Islet of Langerhans (tissue), 1 donor: ENCODE measurements around the gene GSDMA.
"Not testable (repeated sequence)": the region's sequence is repeated elsewhere in the genome, so short reads cannot be mapped to it uniquely, and the experiment has no call there.

Experiments used
- FAIRE-seq: peaks from one replicate; lab custom pipeline; 2011; peaks lifted over from hg19 to GRCh38; lab: Jason Lieb, UNC

GSDMA gene

DNA sequence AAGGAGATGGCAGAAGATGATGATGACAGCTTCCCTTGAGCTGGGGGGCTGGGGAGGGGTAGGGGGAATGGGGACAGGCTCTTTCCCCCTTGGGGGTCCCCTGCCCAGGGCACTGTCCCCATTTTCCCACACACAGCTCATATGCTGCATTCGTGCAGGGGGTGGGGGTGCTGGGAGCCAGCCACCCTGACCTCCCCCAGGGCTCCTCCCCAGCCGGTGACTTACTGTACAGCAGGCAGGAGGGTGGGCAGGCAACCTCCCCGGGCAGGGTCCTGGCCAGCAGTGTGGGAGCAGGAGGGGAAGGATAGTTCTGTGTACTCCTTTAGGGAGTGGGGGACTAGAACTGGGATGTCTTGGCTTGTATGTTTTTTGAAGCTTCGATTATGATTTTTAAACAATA is 34.7 kb downstream of the GSDMA start:
- no peak for FAIRE-seq

DNA sequence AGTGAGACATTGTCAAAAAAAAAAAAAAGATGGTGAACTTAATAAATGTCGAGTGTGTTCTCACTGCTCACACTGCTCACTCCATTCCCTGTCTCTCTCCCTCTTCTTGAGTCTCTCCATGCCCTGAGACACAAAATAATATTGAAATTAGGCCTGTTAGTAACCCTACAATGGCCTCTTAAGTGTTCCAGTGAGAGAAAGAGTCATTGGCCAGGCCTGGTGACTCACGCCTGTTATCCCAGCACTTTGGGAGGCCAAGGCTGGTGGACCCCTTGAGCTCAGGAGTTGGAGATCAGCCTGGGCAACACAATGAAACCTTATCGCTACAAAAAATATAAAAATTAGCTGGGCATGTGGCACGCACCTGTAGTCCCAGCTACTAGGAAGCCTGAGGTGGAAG is 36.3 kb downstream of the GSDMA start:
- FAIRE-seq: no peak

DNA sequence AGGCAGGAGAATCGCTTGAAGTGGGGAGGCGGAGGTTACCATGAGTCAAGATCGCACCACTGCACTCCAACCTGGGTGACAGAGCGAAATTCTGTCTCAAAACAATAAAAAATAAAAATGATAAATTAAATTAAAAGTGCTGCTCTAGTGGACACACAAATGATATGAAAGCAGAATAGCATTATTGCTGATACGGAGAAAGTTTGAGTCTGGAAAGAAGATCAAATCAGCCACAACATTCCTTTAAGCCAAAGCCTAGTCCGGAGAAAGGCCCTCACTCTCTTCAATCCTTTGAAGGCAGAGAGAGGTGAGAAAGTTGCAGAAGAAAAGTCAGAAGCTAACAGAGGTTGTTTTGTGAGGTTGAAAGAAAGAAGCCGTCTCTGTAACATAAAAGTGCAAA is 37.4 kb downstream of the GSDMA start:
- FAIRE-seq: no peak

DNA sequence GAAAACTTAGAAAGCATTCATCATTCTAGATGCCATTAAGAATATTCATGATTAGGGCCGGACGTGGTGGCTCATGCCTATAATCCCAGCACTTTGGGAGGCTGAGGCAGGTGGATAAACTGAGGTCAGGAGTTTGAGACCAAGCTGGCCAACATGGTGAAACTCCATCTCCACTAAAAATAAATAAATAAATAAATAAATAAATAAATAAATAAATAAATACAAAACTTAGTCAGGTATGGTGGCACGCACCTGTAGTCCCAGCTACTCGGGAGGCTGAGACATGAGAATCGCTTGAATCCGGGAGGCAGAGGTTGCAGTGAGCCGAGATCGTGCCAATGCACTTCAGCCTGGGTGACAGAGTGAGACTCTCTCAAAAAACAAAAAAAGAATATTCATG is 38.5 kb downstream of the GSDMA start:
- not testable (repeated sequence) for FAIRE-seq

DNA sequence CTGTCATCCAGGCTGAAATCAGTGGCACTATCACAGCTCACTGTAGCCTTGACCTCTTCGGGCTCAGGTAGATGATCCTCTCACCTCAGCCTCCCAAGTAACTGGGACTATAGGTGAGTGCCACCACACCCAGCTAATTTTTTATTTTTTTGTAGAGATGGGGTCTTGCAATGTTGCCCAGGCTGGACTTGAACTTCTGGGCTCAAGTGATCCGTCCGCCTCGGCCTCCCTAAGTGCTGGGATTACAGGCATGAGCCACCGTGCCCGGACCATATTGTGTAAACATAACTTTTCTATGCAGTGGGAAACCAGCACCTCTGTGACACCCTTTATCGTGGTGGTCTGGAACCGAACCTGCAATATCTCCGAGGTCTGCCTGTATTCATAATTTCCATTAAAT is 41.3 kb downstream of the GSDMA start:
- FAIRE-seq: no peak

DNA sequence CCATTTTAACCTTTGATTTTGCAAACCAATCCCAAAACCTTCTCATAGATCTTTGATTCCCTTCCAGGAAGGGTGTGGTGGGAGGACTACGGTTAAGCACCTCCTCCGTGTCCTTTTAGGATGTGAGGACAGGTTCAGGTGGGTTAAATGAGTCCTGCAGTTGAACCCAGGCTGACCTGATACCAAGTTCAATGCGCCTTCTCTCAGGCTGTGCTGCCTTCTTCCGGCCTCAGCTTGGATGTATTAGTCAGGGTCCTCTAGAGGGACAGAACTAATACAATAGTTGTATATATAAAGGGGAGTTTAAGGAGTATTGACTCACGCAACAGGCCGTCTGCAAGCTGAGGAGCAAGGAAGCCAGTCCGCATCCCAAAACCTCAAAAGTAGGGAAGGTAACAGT is 41.9 kb downstream of the GSDMA start:
- no peak for FAIRE-seq

DNA sequence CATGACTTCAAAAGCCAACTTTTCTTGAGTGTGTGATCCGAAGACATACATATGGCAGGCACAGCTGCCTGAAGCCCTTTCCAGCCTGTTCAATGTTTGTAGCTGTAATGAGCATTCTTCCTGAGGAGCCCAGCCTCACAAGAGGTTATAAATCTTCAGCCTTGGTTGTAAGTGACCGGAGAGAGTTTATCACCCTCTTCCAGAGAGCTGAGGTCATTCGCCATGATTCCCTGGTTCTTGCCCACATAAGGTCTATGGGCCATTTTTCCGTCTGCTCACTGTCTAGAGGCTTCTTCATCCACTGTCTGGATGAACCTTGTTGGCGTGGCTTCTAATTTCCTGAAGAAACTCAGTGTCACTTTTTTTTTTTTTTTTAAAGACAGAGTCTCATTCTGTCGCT is 42.7 kb downstream of the GSDMA start:
- no peak for FAIRE-seq

DNA sequence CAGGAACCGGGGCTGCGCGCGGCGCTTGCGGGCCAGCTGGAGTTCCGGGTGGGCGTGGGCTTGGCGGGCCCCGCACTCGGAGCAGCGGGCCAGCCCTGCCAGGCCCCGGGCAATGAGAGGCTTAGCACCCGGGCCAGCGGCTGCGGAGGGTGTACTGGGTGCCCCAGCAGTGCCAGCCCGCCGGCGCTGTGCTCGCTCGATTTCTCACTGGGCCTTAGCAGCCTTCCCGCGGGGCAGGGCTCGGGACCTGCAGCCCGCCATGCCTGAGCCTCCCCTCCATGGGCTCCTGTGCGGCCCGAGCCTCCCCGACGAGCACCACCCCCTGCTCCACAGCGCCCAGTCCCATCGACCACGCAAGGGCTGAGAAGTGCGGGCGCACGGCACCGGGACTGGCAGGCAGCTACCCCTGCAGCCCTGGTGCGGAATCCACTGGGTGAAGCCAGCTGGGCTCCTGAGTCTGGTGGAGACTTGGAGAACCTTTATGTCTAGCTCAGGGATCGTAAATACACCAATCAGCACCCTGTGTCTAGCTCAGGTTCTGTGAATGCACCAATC is 48.2 kb downstream of the GSDMA start:
- not testable (repeated sequence) for FAIRE-seq

DNA sequence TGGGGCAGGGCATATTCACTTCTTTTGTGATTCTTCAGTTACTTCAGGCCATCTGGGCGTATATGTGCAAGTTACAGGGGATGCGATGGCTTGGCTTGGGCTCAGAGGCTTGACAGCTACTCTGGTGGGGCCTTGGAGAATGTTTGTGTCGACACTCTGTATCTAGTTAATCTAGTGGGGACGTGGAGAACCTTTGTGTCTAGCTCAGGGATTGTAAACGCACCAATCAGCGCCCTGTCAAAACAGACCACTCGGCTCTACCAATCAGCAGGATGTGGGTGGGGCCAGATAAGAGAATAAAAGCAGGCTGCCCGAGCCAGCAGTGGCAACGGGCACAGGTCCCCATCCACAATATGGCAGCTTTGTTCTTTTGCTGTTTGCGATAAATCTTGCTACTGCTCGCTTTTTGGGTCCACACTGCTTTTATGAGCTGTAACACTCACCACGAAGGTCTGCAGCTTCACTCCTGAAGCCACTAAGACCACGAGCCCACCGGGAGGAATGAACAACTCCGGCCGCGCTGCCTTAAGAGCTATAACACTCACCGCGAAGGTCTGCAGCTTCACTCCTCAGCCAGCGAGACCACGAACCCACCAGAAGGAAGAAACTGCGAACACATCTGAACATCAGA is 49.3 kb downstream of the GSDMA start:
- FAIRE-seq: not testable (repeated sequence)

DNA sequence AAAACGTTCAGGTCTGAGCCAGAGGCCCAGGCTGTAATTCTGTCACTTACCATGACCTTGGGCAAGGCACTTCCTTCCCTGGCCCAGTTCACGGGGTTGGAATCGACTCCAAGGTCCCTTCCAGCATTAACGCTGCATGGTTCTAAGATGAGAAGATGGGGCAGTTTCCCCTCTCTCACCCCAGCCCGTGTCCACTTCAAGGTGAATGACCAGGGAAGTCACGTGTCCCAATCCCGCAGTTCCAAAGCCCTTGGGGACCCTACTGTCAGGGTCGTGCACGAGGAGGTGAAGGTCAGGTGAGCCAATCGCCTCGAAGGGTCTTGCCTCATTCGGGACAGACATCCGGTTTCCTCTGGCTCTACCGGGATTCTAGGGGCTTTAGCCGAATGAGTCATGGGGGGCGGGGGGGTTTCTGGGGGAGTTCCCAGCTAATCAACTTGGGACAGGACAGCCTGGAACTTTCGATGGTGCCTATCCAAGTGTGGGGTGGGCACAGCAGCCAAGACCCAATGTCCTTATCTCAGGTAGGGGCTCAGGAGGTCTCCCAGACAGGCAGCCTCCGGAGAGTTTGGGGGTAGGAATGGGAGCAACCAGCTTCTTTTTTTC is 51.7 kb downstream of the GSDMA start:
- FAIRE-seq: no peak

DNA sequence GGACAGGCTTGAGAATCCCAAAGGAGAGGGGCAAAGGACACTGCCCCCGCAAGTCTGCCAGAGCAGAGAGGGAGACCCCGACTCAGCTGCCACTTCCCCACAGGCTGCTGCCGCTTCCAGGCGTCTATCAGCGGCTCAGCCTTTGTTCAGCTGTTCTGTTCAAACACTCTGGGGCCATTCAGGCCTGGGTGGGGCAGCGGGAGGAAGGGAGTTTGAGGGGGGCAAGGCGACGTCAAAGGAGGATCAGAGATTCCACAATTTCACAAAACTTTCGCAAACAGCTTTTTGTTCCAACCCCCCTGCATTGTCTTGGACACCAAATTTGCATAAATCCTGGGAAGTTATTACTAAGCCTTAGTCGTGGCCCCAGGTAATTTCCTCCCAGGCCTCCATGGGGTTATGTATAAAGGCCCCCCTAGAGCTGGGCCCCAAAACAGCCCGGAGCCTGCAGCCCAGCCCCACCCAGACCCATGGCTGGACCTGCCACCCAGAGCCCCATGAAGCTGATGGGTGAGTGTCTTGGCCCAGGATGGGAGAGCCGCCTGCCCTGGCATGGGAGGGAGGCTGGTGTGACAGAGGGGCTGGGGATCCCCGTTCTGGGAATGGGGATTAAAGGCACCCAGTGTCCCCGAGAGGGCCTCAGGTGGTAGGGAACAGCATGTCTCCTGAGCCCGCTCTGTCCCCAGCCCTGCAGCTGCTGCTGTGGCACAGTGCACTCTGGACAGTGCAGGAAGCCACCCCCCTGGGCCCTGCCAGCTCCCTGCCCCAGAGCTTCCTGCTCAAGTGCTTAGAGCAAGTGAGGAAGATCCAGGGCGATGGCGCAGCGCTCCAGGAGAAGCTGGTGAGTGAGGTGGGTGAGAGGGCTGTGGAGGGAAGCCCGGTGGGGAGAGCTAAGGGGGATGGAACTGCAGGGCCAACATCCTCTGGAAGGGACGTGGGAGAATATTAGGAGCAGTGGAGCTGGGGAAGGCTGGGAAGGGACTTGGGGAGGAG is 52.5 kb downstream of the GSDMA start, which contains the start of gene CSF3:
CSF3 (plus strand) TSS at position 436 of the 993 bp plus-strand sequence; CDS start at position 471, 35 bp downstream.
- no peak for FAIRE-seq

DNA sequence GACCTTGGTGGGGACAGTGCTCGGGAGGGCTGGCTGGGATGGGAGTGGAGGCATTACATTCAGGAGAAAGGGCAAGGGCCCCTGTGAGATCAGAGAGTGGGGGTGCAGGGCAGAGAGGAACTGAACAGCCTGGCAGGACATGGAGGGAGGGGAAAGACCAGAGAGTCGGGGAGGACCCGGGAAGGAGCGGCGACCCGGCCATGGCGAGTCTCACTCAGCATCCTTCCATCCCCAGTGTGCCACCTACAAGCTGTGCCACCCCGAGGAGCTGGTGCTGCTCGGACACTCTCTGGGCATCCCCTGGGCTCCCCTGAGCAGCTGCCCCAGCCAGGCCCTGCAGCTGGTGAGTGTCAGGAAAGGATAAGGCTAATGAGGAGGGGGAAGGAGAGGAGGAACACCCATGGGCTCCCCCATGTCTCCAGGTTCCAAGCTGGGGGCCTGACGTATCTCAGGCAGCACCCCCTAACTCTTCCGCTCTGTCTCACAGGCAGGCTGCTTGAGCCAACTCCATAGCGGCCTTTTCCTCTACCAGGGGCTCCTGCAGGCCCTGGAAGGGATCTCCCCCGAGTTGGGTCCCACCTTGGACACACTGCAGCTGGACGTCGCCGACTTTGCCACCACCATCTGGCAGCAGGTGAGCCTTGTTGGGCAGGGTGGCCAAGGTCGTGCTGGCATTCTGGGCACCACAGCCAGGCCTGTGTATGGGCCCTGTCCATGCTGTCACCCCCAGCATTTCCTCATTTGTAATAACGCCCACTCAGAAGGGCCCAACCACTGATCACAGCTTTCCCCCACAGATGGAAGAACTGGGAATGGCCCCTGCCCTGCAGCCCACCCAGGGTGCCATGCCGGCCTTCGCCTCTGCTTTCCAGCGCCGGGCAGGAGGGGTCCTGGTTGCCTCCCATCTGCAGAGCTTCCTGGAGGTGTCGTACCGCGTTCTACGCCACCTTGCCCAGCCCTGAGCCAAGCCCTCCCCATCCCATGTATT is 53.5 kb downstream of the GSDMA start:
- FAIRE-seq: no peak

DNA sequence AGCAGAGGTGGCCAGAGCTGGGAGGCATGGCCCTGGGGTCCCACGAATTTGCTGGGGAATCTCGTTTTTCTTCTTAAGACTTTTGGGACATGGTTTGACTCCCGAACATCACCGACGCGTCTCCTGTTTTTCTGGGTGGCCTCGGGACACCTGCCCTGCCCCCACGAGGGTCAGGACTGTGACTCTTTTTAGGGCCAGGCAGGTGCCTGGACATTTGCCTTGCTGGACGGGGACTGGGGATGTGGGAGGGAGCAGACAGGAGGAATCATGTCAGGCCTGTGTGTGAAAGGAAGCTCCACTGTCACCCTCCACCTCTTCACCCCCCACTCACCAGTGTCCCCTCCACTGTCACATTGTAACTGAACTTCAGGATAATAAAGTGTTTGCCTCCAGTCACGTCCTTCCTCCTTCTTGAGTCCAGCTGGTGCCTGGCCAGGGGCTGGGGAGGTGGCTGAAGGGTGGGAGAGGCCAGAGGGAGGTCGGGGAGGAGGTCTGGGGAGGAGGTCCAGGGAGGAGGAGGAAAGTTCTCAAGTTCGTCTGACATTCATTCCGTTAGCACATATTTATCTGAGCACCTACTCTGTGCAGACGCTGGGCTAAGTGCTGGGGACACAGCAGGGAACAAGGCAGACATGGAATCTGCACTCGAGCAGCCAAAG is 54.7 kb downstream of the GSDMA start:
- FAIRE-seq: no peak

DNA sequence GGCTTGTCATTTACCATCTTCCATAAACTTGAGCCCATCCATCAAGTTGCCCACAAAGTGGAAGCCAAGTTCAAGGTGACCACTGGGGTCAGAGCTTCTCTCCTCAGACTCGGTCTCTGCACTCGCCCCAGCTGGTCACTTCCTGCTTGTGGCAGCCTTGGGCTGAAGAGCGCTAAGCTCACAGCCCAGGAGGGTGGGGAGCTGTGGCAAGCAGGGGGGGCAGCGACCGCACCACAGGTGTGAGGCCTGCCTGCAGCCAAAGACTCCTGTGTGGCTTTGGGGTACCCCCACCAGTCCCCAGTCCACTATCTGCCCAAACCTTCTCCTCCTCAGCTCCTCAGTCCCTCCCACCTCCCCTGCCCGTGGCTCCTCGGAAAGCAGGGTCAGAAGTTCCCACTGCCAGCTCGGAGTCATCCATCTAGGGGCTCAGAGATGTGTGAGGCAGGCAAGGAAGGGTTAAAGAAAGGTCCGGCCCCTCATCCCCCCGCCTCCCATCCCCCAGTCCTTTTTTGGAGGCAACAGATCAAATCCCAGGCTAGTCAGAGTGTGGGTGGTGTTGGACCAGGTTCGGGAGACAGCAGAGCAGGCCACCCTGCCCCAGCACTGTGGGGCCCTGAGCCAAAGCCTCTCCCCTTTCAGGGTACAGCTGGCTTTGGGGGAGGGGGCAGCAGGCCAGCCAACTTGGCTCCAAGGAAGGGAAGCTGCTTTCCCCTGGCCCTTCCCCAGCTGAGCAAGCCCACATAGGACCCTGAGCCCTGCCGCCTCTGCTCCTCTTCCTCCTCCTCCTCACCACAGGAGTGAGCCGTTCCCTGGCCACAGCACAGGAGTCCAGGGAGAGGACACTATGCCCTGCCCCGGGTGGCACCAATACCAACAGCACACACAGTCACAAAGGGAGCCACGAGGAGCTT is 55.7 kb downstream of the GSDMA start:
- FAIRE-seq: no peak

DNA sequence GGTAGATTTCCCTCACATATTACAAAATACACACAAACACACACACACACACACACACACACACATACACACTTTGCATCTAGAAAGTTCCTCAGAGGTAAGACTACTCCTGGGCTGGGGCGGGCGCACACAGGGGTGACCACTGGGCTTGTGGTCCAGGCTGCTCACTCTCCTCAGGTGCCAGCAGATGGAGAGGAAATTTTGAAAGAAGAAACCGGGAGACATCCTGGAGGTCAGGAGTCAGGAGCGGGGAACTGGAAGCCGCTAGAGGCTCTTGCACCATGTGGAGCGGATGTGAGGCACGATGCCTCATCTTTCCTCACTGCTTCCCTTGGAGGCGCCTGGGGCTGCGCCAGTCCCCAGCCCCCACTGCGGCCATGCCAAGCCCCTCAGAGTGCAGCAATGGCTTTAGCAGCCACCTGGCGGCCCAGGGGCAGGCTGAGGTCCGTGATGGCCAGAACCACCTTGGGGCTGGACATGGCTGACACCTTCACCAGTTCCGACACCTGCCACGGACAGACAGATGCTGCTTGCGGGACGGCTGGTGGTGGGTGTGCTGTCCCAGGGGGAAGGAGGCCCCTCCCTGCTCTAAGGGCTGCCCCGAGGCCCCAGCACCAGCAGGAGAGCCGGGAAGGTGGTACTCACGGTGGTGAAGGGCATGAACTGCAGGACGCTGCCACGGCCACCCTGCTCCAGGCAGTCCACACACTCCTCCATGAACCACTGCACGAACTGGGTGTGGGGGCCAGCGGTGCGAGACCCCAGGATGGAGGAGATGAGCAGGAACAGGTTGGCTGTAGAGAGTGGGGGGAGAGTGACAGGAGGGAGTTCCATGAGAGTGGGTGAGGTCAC is 56.6 kb downstream of the GSDMA start:
- no peak for FAIRE-seq

DNA sequence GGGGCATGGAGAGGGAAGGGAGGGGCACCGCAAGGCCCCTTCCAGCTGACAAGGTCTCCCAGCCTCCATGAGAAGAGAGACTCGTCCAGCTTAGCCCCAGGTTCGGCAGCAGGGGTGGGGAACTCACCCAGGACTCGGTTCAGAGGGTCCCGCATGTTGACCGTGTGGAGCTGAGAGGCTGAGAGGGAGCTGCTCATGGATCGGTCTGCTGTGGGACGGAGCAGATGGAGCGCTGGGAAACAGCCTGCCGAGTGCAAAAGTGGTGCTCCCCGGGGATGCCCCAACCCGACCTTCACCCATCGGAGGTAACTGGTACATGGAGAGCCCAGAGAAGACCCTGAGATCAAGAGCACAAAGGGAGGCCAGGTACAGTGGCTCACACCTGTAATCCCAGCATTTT is 57.3 kb downstream of the GSDMA start:
- FAIRE-seq: no peak

DNA sequence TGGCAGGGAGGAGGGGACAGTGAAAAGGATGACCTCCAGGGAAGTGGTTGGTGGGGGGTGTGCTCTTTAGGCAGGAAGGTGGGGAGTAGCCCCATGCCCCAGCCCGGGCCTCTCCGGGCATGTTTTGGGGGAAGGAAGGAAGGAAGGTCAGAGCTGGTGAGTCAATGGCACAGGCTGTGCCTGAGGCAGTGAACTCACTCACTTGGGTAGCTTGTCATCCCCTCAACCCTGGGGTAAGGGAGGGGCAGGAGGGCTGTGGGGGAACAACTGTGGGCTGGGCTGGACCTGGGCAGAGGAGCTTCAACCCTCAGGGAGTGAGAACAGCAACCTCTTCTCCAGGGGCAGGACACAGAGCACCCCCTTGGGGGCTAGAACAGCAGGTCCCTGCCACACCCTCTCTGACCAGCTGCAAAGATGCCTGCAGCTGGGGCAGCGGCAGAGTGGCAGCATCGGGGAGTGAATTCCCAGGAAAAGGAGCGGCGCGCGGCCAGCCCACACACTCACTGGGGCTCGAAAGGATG is 58.7 kb downstream of the GSDMA start:
- FAIRE-seq: no peak

DNA sequence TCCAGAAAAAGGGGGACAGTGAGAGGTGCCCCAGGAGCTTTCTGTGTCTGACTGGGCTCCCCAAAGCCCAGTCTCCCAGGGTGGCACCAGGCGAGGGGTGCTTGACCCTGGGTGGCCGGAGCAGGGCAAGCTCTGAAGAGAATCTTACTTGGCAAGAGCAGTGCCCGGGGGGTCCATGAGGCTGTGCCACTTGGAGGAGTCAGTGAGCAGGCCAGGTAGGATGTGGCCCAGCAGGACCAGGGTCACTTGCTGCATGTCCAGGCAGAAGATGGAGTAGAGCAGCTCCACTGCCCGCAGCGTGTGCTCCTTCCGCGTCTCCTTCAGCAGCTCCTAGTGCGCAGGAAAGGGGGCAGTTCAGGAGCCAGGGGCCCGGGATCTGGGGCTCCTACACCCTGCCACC is 59.7 kb downstream of the GSDMA start:
- no peak for FAIRE-seq
